Endothelial cell of umbilical vein (primary cell): ENCODE results near the gene DAO. TPM values are rescaled to one million over a fixed set of nuclear protein-coding genes. Genes with fewer than 3 reads are reported as not detected.

ENCODE experiments used
- BruUV-seq: library from RNA; stranded (reverse); fragments of 400-500 nt; replicated peaks from 2 replicates; lab custom pipeline; 2021; lab: Mats Ljungman, UMichigan
- CTCF ChIA-PET: fragments of 300-600, 350-600 bp; sonication (Branson Sonifier 250); formaldehyde crosslinking; loops from one replicate; lab custom pipeline; 2021; ENCODE audit warnings: antibody characterized with exemption, inconsistent platforms; lab: Charles Lee
- POLR2A ChIA-PET: fragments of 300-600, 350-600 bp; sonication (Branson Sonifier 250); formaldehyde crosslinking; loops from one replicate; lab custom pipeline; 2021; ENCODE audit warnings: antibody characterized with exemption, inconsistent platforms; lab: Charles Lee
- DNase-seq: peaks from one replicate; pipeline ENCODE4 v3.0.0-alpha.2; 2011; ENCODE audit warnings: low read depth, low spot score
- FAIRE-seq: peaks from 2 replicates; lab custom pipeline; 2011; peaks lifted over from hg19 to GRCh38; lab: Jason Lieb, UNC
- H2AFZ ChIP-seq: 2 replicates; pipeline ENCODE4 v1.6.0; 2012; ENCODE audit warnings: low read depth, low read length, control low read depth, inconsistent platforms
- H3K27ac ChIP-seq: 2 replicates; pipeline ENCODE4 v1.5.1; 2011; ENCODE audit warnings: low read depth, mild to moderate bottlenecking, control low read depth, low read length, moderate library complexity; ENCODE audit not compliant: insufficient read depth
- H3K27me3 ChIP-seq, 2 experiments: 2 replicates each; pipeline versions ENCODE4 v1.6.0 to v1.6.1; 2011; ENCODE audit warnings: low read length in 2 of 2, mixed read lengths in 1 of 2; ENCODE audit not compliant: control insufficient read depth in 2 of 2, insufficient read depth in 2 of 2
- H3K36me3 ChIP-seq, 2 experiments: 2 replicates in 1 of 2; 3 replicates in 1 of 2; pipeline ENCODE4 v1.5.1; 2011; ENCODE audit warnings: low read length in 2 of 2, mild to moderate bottlenecking in 1 of 2, moderate library complexity in 1 of 2; ENCODE audit not compliant: control insufficient read depth in 2 of 2, insufficient read depth in 2 of 2; ENCODE audit errors: extremely low read depth in 1 of 2
- H3K4me1 ChIP-seq: 3 replicates; pipeline ENCODE4 v1.5.1; 2011; ENCODE audit warnings: mild to moderate bottlenecking, low read length; ENCODE audit not compliant: control insufficient read depth, insufficient read depth; ENCODE audit errors: extremely low read depth
- H3K4me2 ChIP-seq: 2 replicates; pipeline ENCODE4 v1.6.1; 2011; ENCODE audit warnings: low read length, control low read depth, mixed read lengths; ENCODE audit not compliant: insufficient read depth
- H3K4me3 ChIP-seq, 3 experiments: fragments of 200-600 bp in 1 of 3; sonication (generic), shearing (Covaris generic) in 1 of 3; replicated peaks in 1 of 3; 2 replicates each; pipeline ENCODE4 v1.5.1; 2011 to 2016; ENCODE audit warnings: control low read depth in 3 of 3, low read length in 3 of 3, mild to moderate bottlenecking in 2 of 3, inconsistent platforms in 1 of 3, low read depth in 1 of 3, moderate library complexity in 1 of 3; ENCODE audit not compliant: insufficient read depth in 1 of 3
- H3K79me2 ChIP-seq: 2 replicates; pipeline ENCODE4 v1.6.0; 2012; ENCODE audit warnings: low read length, inconsistent platforms; ENCODE audit not compliant: control insufficient read depth, insufficient read depth
- H3K9ac ChIP-seq: replicated peaks from 2 replicates; pipeline ENCODE3; 2011; ENCODE audit warnings: low read length, control low read depth; ENCODE audit not compliant: insufficient read depth; ENCODE audit errors: extremely low read depth
- H3K9me1 ChIP-seq: replicated peaks from 3 replicates; pipeline ENCODE4 v1.6.0; 2011; ENCODE audit warnings: mild to moderate bottlenecking, low read length; ENCODE audit not compliant: control insufficient read depth, insufficient read depth; ENCODE audit errors: extremely low read depth
- H3K9me3 ChIP-seq: replicated peaks from 2 replicates; pipeline ENCODE4 v1.5.1; 2012; ENCODE audit warnings: low read length, inconsistent platforms; ENCODE audit not compliant: control insufficient read depth, insufficient read depth
- H4K20me1 ChIP-seq: replicated peaks from 2 replicates; pipeline ENCODE3; 2011; ENCODE audit warnings: mild to moderate bottlenecking, low read length; ENCODE audit not compliant: control insufficient read depth, insufficient read depth; ENCODE audit errors: extremely low read depth
- CTCF ChIP-seq, 2 donors: IDR thresholded peaks; 1 replicate in 1 of 2; 2 replicates in 1 of 2; pipeline ENCODE4 v1.5.1; 2011; ENCODE audit warnings: low read length in 2 of 2, mild to moderate bottlenecking in 2 of 2, moderate library complexity in 2 of 2, control low read depth in 1 of 2, inconsistent platforms in 1 of 2, low read depth in 1 of 2; ENCODE audit not compliant: insufficient read depth in 1 of 2; ENCODE audit errors: extremely low read depth in 1 of 2
- JUN ChIP-seq: IDR thresholded peaks from 2 replicates; pipeline ENCODE4 v1.6.1; 2011; ENCODE audit warnings: borderline replicate concordance, low read depth; ENCODE audit not compliant: insufficient read length, insufficient read depth
- MAX ChIP-seq: IDR thresholded peaks from 2 replicates; pipeline ENCODE4 v1.6.1; 2011; ENCODE audit not compliant: insufficient read depth, insufficient read length
- POLR2AphosphoS5 ChIP-seq: IDR thresholded peaks from 2 replicates; pipeline ENCODE4 v1.6.1; 2012; ENCODE audit warnings: low read depth, mild to moderate bottlenecking, control low read depth, low read length, moderate library complexity; ENCODE audit not compliant: insufficient read depth
- dilution Hi-C: fragments of 300-500 bp; cut with MboI; formaldehyde crosslinking; loops from one replicate; pipeline ENCODE4 v1.15.0; 2019; ENCODE audit warnings: low sequenced_read_pairs; ENCODE audit not compliant: extremely low pct_ligation_motif_present
- intact Hi-C: fragments of 100-400 bp; cut with micrococcal nuclease; formaldehyde crosslinking; loops from one replicate; pipeline ENCODE4 v1.10.0; 2022
- polyA plus RNA-seq, 4 experiments: library from polyadenylated mRNA; depleted of rRNA in 3 of 4; stranded (reverse) in 3 of 4; unstranded in 1 of 4; fragments of >200 nt; gene quantifications; 2 replicates each; pipeline versions ENCODE4 v1.2.1 to v1.2.3, GENCODE V29; 2011 to 2012; ENCODE audit warnings: missing spikeins in 1 of 4
- total RNA-seq: library from RNA; stranded (reverse); gene quantifications from 2 replicates; pipeline ENCODE4 v1.2.3, GENCODE V29; 2021

The DAO gene
- total and polyA plus RNA-seq, 2 donors (not counting 3 experiments of a cell fraction or from before 2014, with no cell fraction given) = not detected

- Histone ChIP-seq H3K27ac (peak overlapping the region; percentile 98), H3K9me3 (no peaks in the 10 kb centered on the region), H3K4me2 (peak overlapping the region; percentile 38), H3K4me3 (peak overlapping the region in 2 of 3 experiments; percentile 60 to 74), H3K9ac (peak overlapping the region; percentile 75), H2AFZ (no peak overlapping the region), H3K36me3 (no peaks in the 10 kb centered on the region), H4K20me1 (no peaks in the 10 kb centered on the region), H3K4me1 (peaks cover 55% of the 10 kb centered on the region), H3K9me1 (no peaks in the 10 kb centered on the region), H3K79me2 (peaks cover 33% of the 10 kb centered on the region), H3K27me3 (no peaks in the 10 kb centered on the region)
- DNase-seq (no peak), FAIRE-seq (no peak)
- POLR2A ChIA-PET = no interaction called here
- CTCF ChIA-PET = no interaction called here
- intact Hi-C loops (no loop called here), dilution Hi-C loops (no loop called here)
- TF ChIP-seq MAX (no peak), JUN (no peak)
- BruUV-seq = no TSS peak
Measured at GRCh38 chr12:108855284-108856169, 24.4 kb upstream of the DAO start.

- Histone ChIP-seq H3K4me3 (peak overlapping the region in 2 of 3 experiments; percentile 60 to 74), H3K27me3 (no peaks in the 10 kb centered on the region), H3K4me2 (peak overlapping the region; percentile 38), H3K36me3 (no peaks in the 10 kb centered on the region), H3K79me2 (peaks cover 29% of the 10 kb centered on the region), H3K9me3 (no peaks in the 10 kb centered on the region), H2AFZ (no peak overlapping the region), H3K4me1 (peaks cover 51% of the 10 kb centered on the region), H3K9me1 (no peaks in the 10 kb centered on the region), H4K20me1 (no peaks in the 10 kb centered on the region), H3K9ac (peak overlapping the region; percentile 75), H3K27ac (peak overlapping the region; percentile 98)
- POLR2A ChIA-PET = no interaction called here
- intact Hi-C loops (no loop called here), dilution Hi-C loops (no loop called here)
- TF ChIP-seq CTCF (IDR thresholded peaks at IDR 0.05; ENCODE audit: extremely low read depth in 1 of 2, insufficient read depth in 1 of 2, low read depth in 1 of 2, low read length in 2 of 2) (no peak), POLR2AphosphoS5 (no peak)
- FAIRE-seq (no peak), DNase-seq (no peak)
- CTCF ChIA-PET = no interaction called here
- BruUV-seq = no TSS peak
Measured at GRCh38 chr12:108856170-108856427, 23.8 kb upstream of the DAO start.
